Stimulated activated CD8-positive, alpha-beta memory T cell treated with anti-CD3 and anti-CD28 coated beads, Interleukin-4, amount 100 ng/mL, for 48 hours (primary cell): ENCODE measurements around the gene CCDC107.

Experiments
- DNase-seq: peaks from one replicate; pipeline ENCODE4 v3.0.0-alpha.2; 2020

The CCDC107 gene

GRCh38 chr9:35706951-35707350 is 48.9 kb downstream of the CCDC107 start:
- no peak for DNase-seq

- DNase-seq, result no peak
Measured at GRCh38 chr9:35708146-35708545, 50.1 kb downstream of the CCDC107 start.

- DNase-seq, result no peak
Measured at GRCh38 chr9:35710818-35711500, 52.9 kb downstream of the CCDC107 start.
